GM06990 (cell line): ENCODE results near the gene PDC.

ENCODE experiments used
- DNase-seq: peaks from one replicate; pipeline ENCODE4 v3.0.0-alpha.2; 2011; ENCODE audit not compliant: insufficient read length; ENCODE audit errors: extremely low read depth
- H3K27me3 ChIP-seq: replicated peaks from 2 replicates; pipeline ENCODE4 v1.6.0; 2011; ENCODE audit warnings: low read length; ENCODE audit not compliant: control insufficient read depth, insufficient read depth
- H3K36me3 ChIP-seq: 2 replicates; pipeline ENCODE4 v1.5.1; 2011; ENCODE audit warnings: low read length; ENCODE audit not compliant: control insufficient read depth, insufficient read depth
- H3K4me3 ChIP-seq: replicated peaks from 2 replicates; pipeline ENCODE4 v1.5.1; 2011; ENCODE audit warnings: low read depth, mild to moderate bottlenecking, control low read depth, low read length
- TF ChIP-seq, protein P1 (sequence below): IDR thresholded peaks from 2 replicates; pipeline ENCODE4 v1.5.1; 2011; ENCODE audit warnings: low read length, control low read depth, mild to moderate bottlenecking, inconsistent platforms; ENCODE audit not compliant: insufficient read depth, poor library complexity, severe bottlenecking

PDC gene

DNA sequence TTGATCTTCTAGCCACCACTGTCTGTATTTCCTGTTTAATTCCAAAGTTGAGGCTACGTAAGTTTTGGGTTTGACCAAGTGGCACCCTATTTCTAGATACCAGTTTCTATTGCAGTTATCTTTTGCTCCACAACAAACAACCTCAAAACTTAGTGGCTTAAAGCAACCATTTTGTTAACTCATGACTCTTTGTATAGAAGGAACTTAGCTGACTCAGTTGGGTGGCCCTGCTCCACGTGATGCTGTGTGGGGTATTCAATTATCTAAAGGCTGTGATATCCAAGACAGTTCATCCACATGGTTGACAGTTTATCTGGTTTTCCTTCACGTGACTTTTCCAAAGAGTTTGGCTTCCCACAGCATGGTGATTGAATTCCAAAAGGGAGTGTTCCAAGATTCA lies 34.8 kb downstream of the PDC start:
- H3K27me3 ChIP-seq = no peaks in the 10 kb centered on the region
- H3K4me3 ChIP-seq = no peak overlapping the region
- TF ChIP-seq, protein P1, sequence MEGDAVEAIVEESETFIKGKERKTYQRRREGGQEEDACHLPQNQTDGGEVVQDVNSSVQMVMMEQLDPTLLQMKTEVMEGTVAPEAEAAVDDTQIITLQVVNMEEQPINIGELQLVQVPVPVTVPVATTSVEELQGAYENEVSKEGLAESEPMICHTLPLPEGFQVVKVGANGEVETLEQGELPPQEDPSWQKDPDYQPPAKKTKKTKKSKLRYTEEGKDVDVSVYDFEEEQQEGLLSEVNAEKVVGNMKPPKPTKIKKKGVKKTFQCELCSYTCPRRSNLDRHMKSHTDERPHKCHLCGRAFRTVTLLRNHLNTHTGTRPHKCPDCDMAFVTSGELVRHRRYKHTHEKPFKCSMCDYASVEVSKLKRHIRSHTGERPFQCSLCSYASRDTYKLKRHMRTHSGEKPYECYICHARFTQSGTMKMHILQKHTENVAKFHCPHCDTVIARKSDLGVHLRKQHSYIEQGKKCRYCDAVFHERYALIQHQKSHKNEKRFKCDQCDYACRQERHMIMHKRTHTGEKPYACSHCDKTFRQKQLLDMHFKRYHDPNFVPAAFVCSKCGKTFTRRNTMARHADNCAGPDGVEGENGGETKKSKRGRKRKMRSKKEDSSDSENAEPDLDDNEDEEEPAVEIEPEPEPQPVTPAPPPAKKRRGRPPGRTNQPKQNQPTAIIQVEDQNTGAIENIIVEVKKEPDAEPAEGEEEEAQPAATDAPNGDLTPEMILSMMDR = no peak
- DNase-seq = no peak
- H3K36me3 ChIP-seq = no peaks in the 10 kb centered on the region

DNA sequence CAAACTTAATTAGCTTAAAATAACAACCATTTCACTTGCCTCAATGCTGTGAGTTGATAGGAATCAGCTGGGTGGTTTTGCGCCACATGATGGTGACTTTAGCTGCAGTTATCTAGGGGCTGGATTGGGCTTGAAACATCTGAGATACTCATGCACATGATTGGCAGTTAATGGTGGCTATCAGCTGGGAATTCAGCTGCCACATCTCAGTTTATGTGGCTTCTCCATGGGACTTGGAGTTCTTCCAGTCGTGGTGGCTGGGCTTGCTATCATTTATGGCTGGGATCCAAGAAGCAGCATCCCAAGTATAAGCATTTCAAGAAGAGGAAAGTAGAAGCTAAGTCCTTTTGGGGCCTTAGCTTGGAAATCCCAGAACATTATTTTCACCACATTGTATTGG lies 36.4 kb downstream of the PDC start:
- Histone ChIP-seq H3K4me3 (no peak overlapping the region), H3K36me3 (no peaks in the 10 kb centered on the region; the same call in 1 of the 2 replicates), H3K27me3 (no peaks in the 10 kb centered on the region)
- TF ChIP-seq, protein P1 = no peak
- no peak for DNase-seq

DNA sequence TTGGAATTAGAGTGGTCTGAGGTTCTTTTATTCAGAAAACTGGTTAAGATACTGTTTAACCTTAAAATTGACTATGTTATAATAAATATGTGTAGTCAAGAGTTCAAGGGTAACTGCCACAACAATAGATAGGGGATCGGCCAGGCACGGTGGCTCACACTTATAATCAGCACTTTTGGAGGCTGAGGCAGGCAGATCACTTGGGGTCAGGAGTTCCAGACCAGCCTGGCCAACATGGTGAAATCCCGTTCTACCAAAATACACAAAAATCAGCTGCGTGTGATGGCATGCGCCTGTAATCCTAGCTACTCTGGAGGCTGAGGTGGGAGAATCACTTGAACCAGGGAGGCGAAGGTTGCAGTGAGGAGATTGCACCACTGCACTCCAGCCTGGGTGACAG lies 39.5 kb downstream of the PDC start:
- Histone ChIP-seq H3K4me3 (no peak overlapping the region), H3K36me3 (no peaks in the 10 kb centered on the region; the same call in 1 of the 2 replicates), H3K27me3 (no peaks in the 10 kb centered on the region)
- TF ChIP-seq, protein P1 = no peak
- no peak for DNase-seq

DNA sequence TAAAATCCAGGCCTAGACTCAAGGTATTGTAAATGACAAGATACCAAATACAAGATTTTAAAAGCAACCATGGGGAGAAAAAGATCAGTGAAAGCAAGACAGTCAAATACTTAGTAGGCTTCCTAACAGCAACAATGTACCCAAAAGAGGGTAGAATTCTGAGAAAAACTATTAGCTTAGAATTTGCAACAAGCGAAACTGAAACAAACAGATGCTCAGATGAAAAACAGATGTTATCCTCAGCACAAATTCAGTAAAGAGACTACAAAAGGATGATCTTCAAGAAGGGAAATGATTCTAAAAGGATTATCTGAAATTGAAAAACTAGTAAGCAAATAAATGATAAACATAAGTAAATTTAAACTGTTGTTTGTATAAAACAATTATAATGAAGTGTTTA lies 40.0 kb downstream of the PDC start:
- Histone ChIP-seq H3K4me3 (no peak overlapping the region), H3K36me3 (no peaks in the 10 kb centered on the region; the same call in 1 of the 2 replicates), H3K27me3 (no peaks in the 10 kb centered on the region)
- TF ChIP-seq, protein P1 = no peak
- DNase-seq = peak; percentile 18

DNA sequence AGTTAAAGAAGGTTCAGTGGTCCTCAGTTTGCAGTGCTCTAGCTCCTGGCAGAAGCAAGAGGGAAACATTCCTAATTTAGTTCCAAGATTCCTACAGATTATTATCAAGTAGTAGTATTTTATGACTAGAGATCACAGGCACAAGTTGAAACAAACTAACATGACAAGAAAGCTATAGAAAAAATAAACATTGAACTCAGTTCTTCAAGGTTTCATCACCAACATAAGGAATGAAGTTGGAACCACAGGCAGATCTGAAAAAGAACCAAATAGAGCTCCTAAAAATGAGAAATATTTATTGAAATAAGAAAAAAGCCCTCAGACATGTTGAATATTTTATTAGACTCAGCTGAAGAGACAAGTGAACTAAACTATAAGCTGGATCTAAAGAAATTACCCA lies 40.6 kb downstream of the PDC start:
- H3K36me3 ChIP-seq = no peaks in the 10 kb centered on the region; the same call in none of the 2 replicates
- no peak for DNase-seq
- no peak overlapping the region for H3K4me3 ChIP-seq
- TF ChIP-seq, protein P1 = no peak
- H3K27me3 ChIP-seq = no peaks in the 10 kb centered on the region

DNA sequence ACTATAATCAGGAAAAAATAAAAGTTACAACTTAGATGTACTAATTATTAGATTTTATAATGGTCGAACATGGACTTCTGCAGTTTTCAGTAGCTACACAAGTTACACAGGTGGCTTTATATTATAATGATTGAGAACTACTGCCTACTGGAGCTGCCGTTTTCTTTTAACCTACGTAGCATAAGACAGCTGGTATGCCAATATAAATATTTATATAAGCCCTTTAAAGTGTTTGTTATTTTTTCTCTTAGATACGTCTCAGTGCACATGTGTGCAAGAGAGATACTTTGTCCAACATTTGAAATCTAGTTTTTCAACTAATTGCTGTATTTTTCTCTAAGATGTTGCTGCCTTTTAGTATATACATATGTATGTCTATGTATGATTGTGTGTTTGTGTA lies 42.4 kb downstream of the PDC start:
- Histone ChIP-seq H3K27me3 (no peaks in the 10 kb centered on the region), H3K4me3 (no peak overlapping the region), H3K36me3 (no peaks in the 10 kb centered on the region; the same call in none of the 2 replicates)
- TF ChIP-seq, protein P1 = no peak
- no peak for DNase-seq
